Body of pancreas (tissue), 4 donors: ENCODE data around the gene TIMM10B.

Source experiments
- POLR2A ChIP-seq, 3 donors: fragments of 450-650 bp; IDR thresholded peaks; one replicate each; pipeline ENCODE4 v1.6.1; 2016; ENCODE audit warnings: antibody characterized with exemption in 3 of 3, mild to moderate bottlenecking in 2 of 3
- TF ChIP-seq, protein P1 (sequence below), 7 experiments: fragments of 450-650 bp in 4 of 7; fragments of 200-600 bp in 3 of 7; sonication (generic) in 3 of 7; IDR thresholded peaks; one replicate each; pipeline ENCODE4 v1.5.1; 2016 to 2019; ENCODE audit warnings: antibody characterized with exemption in 7 of 7

DNA sequence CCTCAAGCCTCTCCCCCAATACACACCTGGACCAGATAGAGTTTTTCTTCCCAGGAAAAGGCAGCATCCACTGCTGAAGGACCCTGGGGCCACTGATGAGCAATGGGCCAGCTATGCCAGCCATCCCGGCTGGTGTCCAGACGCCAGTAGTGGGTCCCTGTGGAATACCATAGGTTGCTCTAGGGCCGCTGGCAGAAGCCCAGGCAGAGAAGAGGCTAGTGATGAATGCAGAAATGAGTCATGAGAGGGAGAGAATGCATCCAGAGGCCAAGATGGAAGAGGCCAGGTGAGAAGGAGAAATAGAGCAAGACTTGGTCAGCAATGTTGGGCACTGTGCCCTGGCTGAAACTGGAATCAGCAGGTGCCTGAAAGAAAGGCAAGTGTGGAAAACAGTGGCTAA is 49.4 kb upstream of the TIMM10B start:
- TF ChIP-seq, protein P1, sequence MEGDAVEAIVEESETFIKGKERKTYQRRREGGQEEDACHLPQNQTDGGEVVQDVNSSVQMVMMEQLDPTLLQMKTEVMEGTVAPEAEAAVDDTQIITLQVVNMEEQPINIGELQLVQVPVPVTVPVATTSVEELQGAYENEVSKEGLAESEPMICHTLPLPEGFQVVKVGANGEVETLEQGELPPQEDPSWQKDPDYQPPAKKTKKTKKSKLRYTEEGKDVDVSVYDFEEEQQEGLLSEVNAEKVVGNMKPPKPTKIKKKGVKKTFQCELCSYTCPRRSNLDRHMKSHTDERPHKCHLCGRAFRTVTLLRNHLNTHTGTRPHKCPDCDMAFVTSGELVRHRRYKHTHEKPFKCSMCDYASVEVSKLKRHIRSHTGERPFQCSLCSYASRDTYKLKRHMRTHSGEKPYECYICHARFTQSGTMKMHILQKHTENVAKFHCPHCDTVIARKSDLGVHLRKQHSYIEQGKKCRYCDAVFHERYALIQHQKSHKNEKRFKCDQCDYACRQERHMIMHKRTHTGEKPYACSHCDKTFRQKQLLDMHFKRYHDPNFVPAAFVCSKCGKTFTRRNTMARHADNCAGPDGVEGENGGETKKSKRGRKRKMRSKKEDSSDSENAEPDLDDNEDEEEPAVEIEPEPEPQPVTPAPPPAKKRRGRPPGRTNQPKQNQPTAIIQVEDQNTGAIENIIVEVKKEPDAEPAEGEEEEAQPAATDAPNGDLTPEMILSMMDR (IDR thresholded peaks at IDR 0.05): no peak
- no peak for TF ChIP-seq POLR2A (IDR thresholded peaks at IDR 0.05)
